SW 1271 (cell line): Measurements from ENCODE around the gene CCN2.
A peak's percentile ranks its signal among the peaks of the same experiment; 100 is the strongest.

Experiments
- DNase-seq, 2 experiments: peaks; one replicate each; lab custom pipeline; 2025; lab: John Stamatoyannopoulos, UW

The CCN2 gene

GRCh38 chr6:131966443-131966842 is 15.3 kb upstream of the CCN2 start:
- DNase-seq, result no peak

- DNase-seq, result no peak
Measured at GRCh38 chr6:131963063-131963462, 11.9 kb upstream of the CCN2 start.

GRCh38 chr6:131960371-131961133 is 9.4 kb upstream of the CCN2 start:
- DNase-seq, result no peak

- DNase-seq, result no peak
Measured at GRCh38 chr6:131958542-131959470, 7.6 kb upstream of the CCN2 start.

- no peak for DNase-seq
Measured at GRCh38 chr6:131958095-131958494, 6.9 kb upstream of the CCN2 start.

GRCh38 chr6:131955876-131956275 is 4.7 kb upstream of the CCN2 start:
- DNase-seq, result no peak

- no peak for DNase-seq
Measured at GRCh38 chr6:131955192-131955591, 4.0 kb upstream of the CCN2 start.

GRCh38 chr6:131954775-131955107 is 3.6 kb upstream of the CCN2 start:
- peak; percentile 19 to 76 for DNase-seq

GRCh38 chr6:131954059-131954774 is 3.0 kb upstream of the CCN2 start:
- DNase-seq, result no peak

- no peak for DNase-seq
Measured at GRCh38 chr6:131952886-131953509, 1.8 kb upstream of the CCN2 start.

- DNase-seq, result no peak
Measured at GRCh38 chr6:131951576-131952230, 531 bp upstream of the CCN2 start.

GRCh38 chr6:131949909-131950766 is 1.0 kb downstream of the CCN2 start:
- DNase-seq, result peak; percentile 70 to 83

- no peak for DNase-seq
Measured at GRCh38 chr6:131949620-131949908, 1.6 kb downstream of the CCN2 start.

- DNase-seq, result peak in 1 of 2 experiments; percentile 51
Measured at GRCh38 chr6:131948692-131949619, 2.2 kb downstream of the CCN2 start.

GRCh38 chr6:131947986-131948661 is 3.0 kb downstream of the CCN2 start:
- DNase-seq, result no peak

GRCh38 chr6:131946992-131947955 is 3.9 kb downstream of the CCN2 start:
- DNase-seq, result peak; percentile 10 to 45

GRCh38 chr6:131946404-131946991 is 4.7 kb downstream of the CCN2 start:
- no peak for DNase-seq
